Lower leg skin (tissue), 3 donors: ENCODE results near the gene CWC15.

Experiments
- POLR2A ChIP-seq, 2 donors: fragments of 450-650 bp; IDR thresholded peaks; one replicate each; pipeline ENCODE4 v1.6.1; 2016 to 2017; ENCODE audit warnings: antibody characterized with exemption in 2 of 2, mild to moderate bottlenecking in 1 of 2, moderate library complexity in 1 of 2
- TF ChIP-seq, protein P1 (sequence below), 3 donors: fragments of 450-650 bp; IDR thresholded peaks; one replicate each; pipeline ENCODE4 v1.5.1; 2016; ENCODE audit warnings: antibody characterized with exemption in 3 of 3, mild to moderate bottlenecking in 3 of 3, moderate library complexity in 2 of 3

GRCh38 chr11:94961255-94961654, 12.1 kb downstream of the CWC15 start:
- TF ChIP-seq, protein P1, sequence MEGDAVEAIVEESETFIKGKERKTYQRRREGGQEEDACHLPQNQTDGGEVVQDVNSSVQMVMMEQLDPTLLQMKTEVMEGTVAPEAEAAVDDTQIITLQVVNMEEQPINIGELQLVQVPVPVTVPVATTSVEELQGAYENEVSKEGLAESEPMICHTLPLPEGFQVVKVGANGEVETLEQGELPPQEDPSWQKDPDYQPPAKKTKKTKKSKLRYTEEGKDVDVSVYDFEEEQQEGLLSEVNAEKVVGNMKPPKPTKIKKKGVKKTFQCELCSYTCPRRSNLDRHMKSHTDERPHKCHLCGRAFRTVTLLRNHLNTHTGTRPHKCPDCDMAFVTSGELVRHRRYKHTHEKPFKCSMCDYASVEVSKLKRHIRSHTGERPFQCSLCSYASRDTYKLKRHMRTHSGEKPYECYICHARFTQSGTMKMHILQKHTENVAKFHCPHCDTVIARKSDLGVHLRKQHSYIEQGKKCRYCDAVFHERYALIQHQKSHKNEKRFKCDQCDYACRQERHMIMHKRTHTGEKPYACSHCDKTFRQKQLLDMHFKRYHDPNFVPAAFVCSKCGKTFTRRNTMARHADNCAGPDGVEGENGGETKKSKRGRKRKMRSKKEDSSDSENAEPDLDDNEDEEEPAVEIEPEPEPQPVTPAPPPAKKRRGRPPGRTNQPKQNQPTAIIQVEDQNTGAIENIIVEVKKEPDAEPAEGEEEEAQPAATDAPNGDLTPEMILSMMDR (IDR thresholded peaks at IDR 0.05), result no peak
- TF ChIP-seq POLR2A (IDR thresholded peaks at IDR 0.05), result no peak
